SK-N-SH (cell line): ENCODE measurements around the gene UBFD1. TPM values are rescaled to one million over a fixed set of nuclear protein-coding genes. Genes with fewer than 3 reads are reported as not detected.

ENCODE experiments used
- CTCF ChIA-PET: fragments of 300-600, 350-600 bp; formaldehyde crosslinking; extraction: SDS; loops from one replicate; lab custom pipeline; 2021; lab: Yijun Ruan, JAX
- POLR2A ChIA-PET: fragments of 350-600 bp; sonication (Branson Sonifier 250); formaldehyde crosslinking; extraction: SDS; loops from one replicate; lab custom pipeline; 2020; ENCODE audit warnings: antibody characterized with exemption, inconsistent platforms; lab: Yijun Ruan, JAX
- DNase-seq: peaks from one replicate; pipeline ENCODE4 v3.0.0; 2012
- H2AFZ ChIP-seq: fragments of 200-600 bp; sonication (generic); 2 replicates; pipeline ENCODE4 v1.8.1; 2016; ENCODE audit warnings: antibody characterized with exemption, mild to moderate bottlenecking, low read depth
- H3F3A ChIP-seq: fragments of 200-600 bp; sonication (generic); replicated peaks from 2 replicates; pipeline ENCODE3; 2016; ENCODE audit warnings: antibody characterized with exemption, mild to moderate bottlenecking; ENCODE audit not compliant: insufficient read depth
- H3K27ac ChIP-seq, 2 experiments: fragments of 200-500 bp in 1 of 2; fragments of 200-600 bp in 1 of 2; sonication (Bioruptor generic) in 1 of 2; sonication (generic), shearing (Covaris generic) in 1 of 2; 2 replicates each; pipeline versions ENCODE4 v1.5.1 to v1.6.1; 2014 to 2016; ENCODE audit warnings: low read depth in 2 of 2, inconsistent platforms in 1 of 2, low read length in 1 of 2, mild to moderate bottlenecking in 1 of 2, mixed read lengths in 1 of 2
- H3K27me3 ChIP-seq: fragments of 200-600 bp; sonication (generic), shearing (Covaris generic); 2 replicates; pipeline ENCODE4 v1.6.1; 2016; ENCODE audit warnings: mixed run types; ENCODE audit not compliant: insufficient read depth
- H3K36me3 ChIP-seq, 2 experiments: fragments of 200-500 bp in 1 of 2; fragments of 200-600 bp in 1 of 2; sonication (Bioruptor generic) in 1 of 2; sonication (generic) in 1 of 2; replicated peaks in 1 of 2; 2 replicates each; pipeline versions ENCODE3 to v1.5.1; 2014 to 2016; ENCODE audit warnings: low read length in 1 of 2, mild to moderate bottlenecking in 1 of 2; ENCODE audit not compliant: insufficient read depth in 2 of 2, control insufficient read depth in 1 of 2
- H3K4me1 ChIP-seq, 2 experiments: fragments of 200-500 bp in 1 of 2; fragments of 200-600 bp in 1 of 2; sonication (Bioruptor generic) in 1 of 2; sonication (generic), shearing (Covaris generic) in 1 of 2; 2 replicates each; pipeline versions ENCODE4 v1.5.1 to v1.6.1; 2014 to 2016; ENCODE audit warnings: low read depth in 1 of 2, low read length in 1 of 2, mixed run types in 1 of 2; ENCODE audit not compliant: insufficient read depth in 2 of 2, control insufficient read depth in 1 of 2
- H3K4me2 ChIP-seq: fragments of 200-600 bp; sonication (generic), shearing (Covaris generic); 2 replicates; pipeline ENCODE4 v1.6.1; 2017; ENCODE audit warnings: mixed run types
- H3K4me3 ChIP-seq, 2 experiments: fragments of 200-500 bp in 1 of 2; fragments of 200-600 bp in 1 of 2; sonication (Bioruptor generic) in 1 of 2; sonication (generic), shearing (Covaris generic) in 1 of 2; 2 replicates each; pipeline versions ENCODE4 v1.5.1 to v1.8.1; 2014 to 2016; ENCODE audit warnings: low read depth in 2 of 2, inconsistent platforms in 1 of 2, low read length in 1 of 2, mild to moderate bottlenecking in 1 of 2, mixed read lengths in 1 of 2, moderate library complexity in 1 of 2
- H3K79me2 ChIP-seq: fragments of 200-600 bp; sonication (generic); 2 replicates; pipeline ENCODE4 v1.8.1; 2017; ENCODE audit warnings: mild to moderate bottlenecking; ENCODE audit not compliant: insufficient read depth
- H3K9ac ChIP-seq: fragments of 200-600 bp; sonication (generic); 2 replicates; pipeline ENCODE4 v1.6.1; 2017; ENCODE audit warnings: mixed run types
- H3K9me2 ChIP-seq: fragments of 200-600 bp; sonication (generic); 2 replicates; pipeline ENCODE4 v1.6.1; 2017; ENCODE audit warnings: mixed run types
- H3K9me3 ChIP-seq: fragments of 200-600 bp; sonication (generic); 2 replicates; pipeline ENCODE4 v1.6.1; 2017; ENCODE audit warnings: mixed run types, mild to moderate bottlenecking, moderate library complexity
- H4K20me1 ChIP-seq: fragments of 200-600 bp; sonication (generic); 2 replicates; pipeline ENCODE4 v1.6.1; 2017; ENCODE audit warnings: mild to moderate bottlenecking, mixed run types; ENCODE audit not compliant: insufficient read depth
- CHD2 ChIP-seq: fragments of 150-350 bp; IDR thresholded peaks from 2 replicates; pipeline ENCODE4 v1.6.1; 2018; ENCODE audit warnings: low read length; ENCODE audit not compliant: partially characterized antibody
- ELF1 ChIP-seq: IDR thresholded peaks from 2 replicates; pipeline ENCODE4 v1.4.0; 2012
- EP300 ChIP-seq, 2 experiments: IDR thresholded peaks; 2 replicates each; pipeline versions ENCODE4 v1.4.0 to v1.6.1; 2012; ENCODE audit warnings: borderline replicate concordance in 1 of 2, low read depth in 1 of 2, low read length in 1 of 2
- FOXM1 ChIP-seq: IDR thresholded peaks from 2 replicates; pipeline ENCODE4 v1.4.0; 2012; ENCODE audit warnings: low read depth, mild to moderate bottlenecking
- GABPA ChIP-seq: IDR thresholded peaks from 2 replicates; pipeline ENCODE4 v1.4.0; 2012; ENCODE audit warnings: low read depth, mild to moderate bottlenecking
- GATA2 ChIP-seq: sonication (generic); formaldehyde crosslinking; IDR thresholded peaks from 2 replicates; pipeline ENCODE4 v1.5.0; 2020; ENCODE audit warnings: mild to moderate bottlenecking, missing genetic modification reagents
- MAX ChIP-seq: IDR thresholded peaks from 2 replicates; pipeline ENCODE4 v1.4.0; 2012; ENCODE audit warnings: low read depth
- MEF2A ChIP-seq: IDR thresholded peaks from 2 replicates; pipeline ENCODE4 v1.4.0; 2012; ENCODE audit warnings: low read depth, borderline replicate concordance
- MXI1 ChIP-seq: IDR thresholded peaks from 2 replicates; pipeline ENCODE4 v1.6.1; 2012; ENCODE audit warnings: mild to moderate bottlenecking, low read depth, low read length, improper control_type of control experiment
- PBX3 ChIP-seq: IDR thresholded peaks from 2 replicates; pipeline ENCODE4; 2012
- POLR2AphosphoS5 ChIP-seq: IDR thresholded peaks from 2 replicates; pipeline ENCODE4 v1.6.1; 2012; ENCODE audit warnings: low read depth, low read length
- RAD21 ChIP-seq: IDR thresholded peaks from 2 replicates; pipeline ENCODE4 v1.6.1; 2012; ENCODE audit warnings: mild to moderate bottlenecking, low read length
- RFX5 ChIP-seq: IDR thresholded peaks from 2 replicates; pipeline ENCODE4 v1.6.1; 2012; ENCODE audit warnings: mild to moderate bottlenecking, improper control_type of control experiment, low read length
- TAF1 ChIP-seq: IDR thresholded peaks from 2 replicates; pipeline ENCODE4 v1.6.1; 2012; ENCODE audit warnings: low read depth, mild to moderate bottlenecking, low read length, moderate library complexity, borderline replicate concordance
- TCF12 ChIP-seq: IDR thresholded peaks from 2 replicates; pipeline ENCODE4 v1.4.0; 2012
- TEAD4 ChIP-seq: IDR thresholded peaks from 2 replicates; pipeline ENCODE4 v1.4.0; 2012; ENCODE audit warnings: mild to moderate bottlenecking, borderline replicate concordance; ENCODE audit not compliant: insufficient read depth
- USF2 ChIP-seq: fragments of 150-350 bp; IDR thresholded peaks from 2 replicates; pipeline ENCODE4 v1.6.1; 2017; ENCODE audit warnings: antibody characterized with exemption, low read length, low read depth, borderline replicate concordance
- ZBTB33 ChIP-seq: IDR thresholded peaks from 2 replicates; pipeline ENCODE4 v1.4.0; 2012; ENCODE audit warnings: low read depth, borderline replicate concordance
- WGBS: methylation state at CpG from one replicate; pipeline ENCODE4 v1.1.6; 2017; ENCODE audit warnings: low lambda C conversion rate; 5-methylcytosine and 5-hydroxymethylcytosine counted together
- polyA plus RNA-seq, 3 experiments: library from polyadenylated mRNA; depleted of rRNA; stranded (reverse); fragments of >200 nt; gene quantifications; 2 replicates each; pipeline ENCODE4 v1.2.3, GENCODE V29; 2012

The UBFD1 gene
- polyA plus RNA-seq, 1 of the 3 experiments (the other 2 are of a cell fraction): 66.1 TPM

- H4K20me1 ChIP-seq: no peaks in the 10 kb centered on the region
- TF ChIP-seq TCF12 (no peak), TEAD4 (no peak), USF2 (no peak), MAX (no peak), TAF1 (no peak), EP300 (IDR thresholded peaks at IDR 0.05; ENCODE audit: borderline replicate concordance in 1 of 2, low read depth in 1 of 2, low read length in 1 of 2) (no peak), POLR2AphosphoS5 (no peak), GATA2 (CRISPR knock-in tag) (no peak), MEF2A (no peak), MXI1 (no peak), ELF1 (no peak), CHD2 (no peak), ZBTB33 (no peak), RFX5 (no peak), GABPA (no peak), FOXM1 (no peak)
- H2AFZ ChIP-seq: no peak overlapping the region
- POLR2A ChIA-PET: no interaction called here
- no peak overlapping the region for H3K4me2 ChIP-seq
- 97% methylated on average over 4 of the region's 4 CpGs for WGBS
- no peaks in the 10 kb centered on the region for H3K27me3 ChIP-seq
- no peaks in the 10 kb centered on the region for H3K9me3 ChIP-seq
- no peaks in the 10 kb centered on the region for H3F3A ChIP-seq
- H3K27ac ChIP-seq: no peak overlapping the region
- H3K36me3 ChIP-seq: peaks cover 27 to 34% of the 10 kb centered on the region in 2 experiments
- no peaks in the 10 kb centered on the region for H3K79me2 ChIP-seq
- no peaks in the 10 kb centered on the region for H3K4me1 ChIP-seq
- no peaks in the 10 kb centered on the region for H3K9me2 ChIP-seq
- CTCF ChIA-PET: interaction anchor here (1.2 kb wide), 1 partner anchor 10 kb away, joined by 4 read pairs; no protein-coding TSS in a partner anchor
- H3K9ac ChIP-seq: no peak overlapping the region
- H3K4me3 ChIP-seq: no peak overlapping the region
- DNase-seq: no peak
Observed at GRCh38 chr16:23521965-23522364, 35.6 kb upstream of the UBFD1 start.

GRCh38 chr16:23523321-23523720, 34.2 kb upstream of the UBFD1 start:
- Histone ChIP-seq H3F3A (no peaks in the 10 kb centered on the region), H3K9me3 (no peaks in the 10 kb centered on the region), H3K4me2 (no peak overlapping the region), H3K27ac (no peak overlapping the region), H3K9me2 (no peaks in the 10 kb centered on the region), H3K36me3 (peaks cover 32 to 42% of the 10 kb centered on the region in 2 experiments), H2AFZ (no peak overlapping the region), H3K4me3 (no peak overlapping the region), H3K27me3 (no peaks in the 10 kb centered on the region), H3K9ac (no peak overlapping the region), H4K20me1 (no peaks in the 10 kb centered on the region), H3K4me1 (no peaks in the 10 kb centered on the region), H3K79me2 (no peaks in the 10 kb centered on the region)
- WGBS: 94% methylated on average over 6 of the region's 6 CpGs
- DNase-seq: no peak
- ChIA-PET CTCF (no interaction called here), POLR2A (no interaction called here)
- TF ChIP-seq PBX3: no peak
- no peak for TF ChIP-seq TEAD4
- no peak for TF ChIP-seq RAD21
- TF ChIP-seq TCF12: no peak
- no peak for TF ChIP-seq ELF1
- no peak for TF ChIP-seq ZBTB33
- no peak for TF ChIP-seq FOXM1
- TF ChIP-seq POLR2AphosphoS5: no peak
- no peak for TF ChIP-seq USF2
